Colonic mucosa (tissue), 4 donors: ENCODE results near the gene INPP5E. TPM values are rescaled to one million over a fixed set of nuclear protein-coding genes. Genes with fewer than 3 reads are reported as not detected.

Experiments
- DNase-seq: peaks from one replicate; pipeline ENCODE4 v3.0.0-alpha.2; 2020
- H3K27ac ChIP-seq: fragments of 200-600 bp; one replicate; pipeline ENCODE4 v1.8.0; 2021
- H3K27me3 ChIP-seq: fragments of 200-600 bp; one replicate; pipeline ENCODE4 v1.8.0; 2021
- H3K36me3 ChIP-seq: fragments of 200-600 bp; one replicate; pipeline ENCODE4 v1.8.0; 2021
- H3K4me1 ChIP-seq: fragments of 200-600 bp; one replicate; pipeline ENCODE4 v1.8.0; 2021; ENCODE audit warnings: mild to moderate bottlenecking
- H3K4me3 ChIP-seq: fragments of 200-600 bp; one replicate; pipeline ENCODE4 v1.8.0; 2021
- H3K9ac ChIP-seq, 2 donors: one replicate each; pipeline ENCODE4 v1.7.0; 2013; ENCODE audit warnings: control low read depth in 2 of 2, low read depth in 2 of 2, low read length in 2 of 2
- H3K9me3 ChIP-seq: fragments of 200-600 bp; one replicate; pipeline ENCODE4 v1.8.0; 2021
- CTCF ChIP-seq: fragments of 200-600 bp; IDR thresholded peaks from one replicate; pipeline ENCODE4 v1.8.0; 2022; ENCODE audit warnings: antibody characterized with exemption, mild to moderate bottlenecking
- intact Hi-C: fragments of 100-400 bp; cut with DNase I; formaldehyde crosslinking; loops from one replicate; pipeline ENCODE4 v1.14.1; 2022
- total RNA-seq, 2 donors: library from RNA; stranded (reverse); fragmentation: NEBNext Ultra II Directional in 1 of 2; extraction: Animal tissue kit (Norgen Biotek cat#: 25700) in 1 of 2; gene quantifications; one replicate each; pipeline ENCODE4 v1.2.1, GENCODE V29; 2021
- donor health status: healthy.
- donor health status: DM: no; HTN: no; CAD: no.
- donor health status: DM: no; HTN: no; CAD: no.

INPP5E gene
- total RNA-seq, 2 donors from 2014 or later, result 8.3 to 12.1 TPM

- Histone ChIP-seq H3K4me1 (no peaks in the 10 kb centered on the region), H3K4me3 (no peak overlapping the region), H3K9me3 (no peaks in the 10 kb centered on the region), H3K9ac (no peak overlapping the region), H3K36me3 (peaks cover 64% of the 10 kb centered on the region), H3K27ac (no peak overlapping the region), H3K27me3 (no peaks in the 10 kb centered on the region)
- intact Hi-C loops, result no loop called here
- no peak for TF ChIP-seq CTCF
- DNase-seq, result no peak
These were observed 17.7 kb upstream of the INPP5E start for GRCh38 chr9:136457326-136457725.

GRCh38 chr9:136456258-136456657, 16.6 kb upstream of the INPP5E start:
- no peak for TF ChIP-seq CTCF
- H3K36me3 ChIP-seq, result peaks cover 63% of the 10 kb centered on the region
- no peaks in the 10 kb centered on the region for H3K27me3 ChIP-seq
- no peak overlapping the region for H3K4me3 ChIP-seq
- H3K9ac ChIP-seq, result no peak overlapping the region
- no peak for DNase-seq
- intact Hi-C loops, result no loop called here
- H3K27ac ChIP-seq, result no peak overlapping the region
- H3K4me1 ChIP-seq, result no peaks in the 10 kb centered on the region
- H3K9me3 ChIP-seq, result no peaks in the 10 kb centered on the region

- Histone ChIP-seq H3K4me1 (no peaks in the 10 kb centered on the region), H3K27ac (no peak overlapping the region), H3K36me3 (peaks cover 67% of the 10 kb centered on the region), H3K9ac (no peak overlapping the region), H3K9me3 (no peaks in the 10 kb centered on the region), H3K4me3 (no peak overlapping the region), H3K27me3 (no peaks in the 10 kb centered on the region)
- DNase-seq, result no peak
- no peak for TF ChIP-seq CTCF
- intact Hi-C loops, result no loop called here
These were observed 15.7 kb upstream of the INPP5E start for GRCh38 chr9:136455043-136456002.

GRCh38 chr9:136454026-136454796, 14.6 kb upstream of the INPP5E start:
- Histone ChIP-seq H3K9me3 (no peaks in the 10 kb centered on the region), H3K4me3 (no peak overlapping the region), H3K27ac (no peak overlapping the region), H3K9ac (no peak overlapping the region), H3K4me1 (no peaks in the 10 kb centered on the region), H3K27me3 (no peaks in the 10 kb centered on the region), H3K36me3 (peaks cover 60% of the 10 kb centered on the region)
- DNase-seq, result no peak
- TF ChIP-seq CTCF, result no peak
- intact Hi-C loops, result no loop called here

- Histone ChIP-seq H3K27ac (no peak overlapping the region), H3K4me1 (no peaks in the 10 kb centered on the region), H3K9me3 (no peaks in the 10 kb centered on the region), H3K36me3 (peaks cover 52% of the 10 kb centered on the region), H3K4me3 (no peak overlapping the region), H3K27me3 (no peaks in the 10 kb centered on the region), H3K9ac (no peak overlapping the region)
- TF ChIP-seq CTCF, result no peak
- intact Hi-C loops, result no loop called here
- no peak for DNase-seq
These were observed 13.7 kb upstream of the INPP5E start for GRCh38 chr9:136453326-136453725.
